HG02588 (cell line): ENCODE data around the gene FAM117B.
"Not testable (repeated sequence)": the region's sequence is repeated elsewhere in the genome, so short reads cannot be mapped to it uniquely, and the experiment has no call there.

Experiments
- ATAC-seq: cut with Tn5 transposase; IDR thresholded peaks from one replicate; pipeline ENCODE4 v1.9.1; 2021; ENCODE audit warnings: mild to moderate bottlenecking, moderate library complexity; ENCODE audit not compliant: unreplicated experiment

FAM117B gene

GRCh38 chr2:202636213-202636513, 1.4 kb downstream of the FAM117B start:
- no peak for ATAC-seq

- no peak for ATAC-seq
These were observed 4.0 kb downstream of the FAM117B start for GRCh38 chr2:202638721-202639120.

- no peak for ATAC-seq
These were observed 4.5 kb downstream of the FAM117B start for GRCh38 chr2:202639231-202639630.

- no peak for ATAC-seq
These were observed 7.8 kb downstream of the FAM117B start for GRCh38 chr2:202642567-202642966.

- no peak for ATAC-seq
These were observed 8.5 kb downstream of the FAM117B start for GRCh38 chr2:202643012-202643858.

- no peak for ATAC-seq
These were observed 17.4 kb downstream of the FAM117B start for GRCh38 chr2:202652119-202652518.

GRCh38 chr2:202653890-202654289, 19.1 kb downstream of the FAM117B start:
- ATAC-seq, result no peak

- ATAC-seq, result no peak
These were observed 23.1 kb downstream of the FAM117B start for GRCh38 chr2:202657876-202658275.

GRCh38 chr2:202660796-202661195, 26.0 kb downstream of the FAM117B start:
- ATAC-seq, result no peak

- ATAC-seq, result no peak
These were observed 35.1 kb downstream of the FAM117B start for GRCh38 chr2:202669841-202670240.

GRCh38 chr2:202671317-202672035, 36.7 kb downstream of the FAM117B start:
- no peak for ATAC-seq

GRCh38 chr2:202675097-202675496, 40.3 kb downstream of the FAM117B start:
- not testable (repeated sequence) for ATAC-seq

GRCh38 chr2:202679980-202680379, 45.2 kb downstream of the FAM117B start:
- no peak for ATAC-seq

GRCh38 chr2:202680512-202680911, 45.7 kb downstream of the FAM117B start:
- no peak for ATAC-seq

- no peak for ATAC-seq
These were observed 47.0 kb downstream of the FAM117B start for GRCh38 chr2:202681688-202682205.

- ATAC-seq, result no peak
These were observed 47.5 kb downstream of the FAM117B start for GRCh38 chr2:202682274-202682673.

- no peak for ATAC-seq
These were observed 52.5 kb downstream of the FAM117B start for GRCh38 chr2:202687276-202687675.

- ATAC-seq, result no peak
These were observed 54.7 kb downstream of the FAM117B start for GRCh38 chr2:202689459-202689858.

GRCh38 chr2:202689898-202690297, 55.1 kb downstream of the FAM117B start:
- ATAC-seq, result no peak

GRCh38 chr2:202690321-202690900, 55.6 kb downstream of the FAM117B start:
- ATAC-seq, result no peak

GRCh38 chr2:202693503-202693902, 58.7 kb downstream of the FAM117B start:
- no peak for ATAC-seq

GRCh38 chr2:202695166-202695565, 60.4 kb downstream of the FAM117B start:
- ATAC-seq, result no peak
